OCI-LY7 (cell line): ENCODE data around the gene TTC24. TPM values are rescaled to one million over a fixed set of nuclear protein-coding genes. Genes with fewer than 3 reads are reported as not detected.

Experiments
- BruUV-seq: library from RNA; stranded (reverse); fragments of 400-500 nt; replicated peaks from 2 replicates; lab custom pipeline; 2021; lab: Mats Ljungman, UMichigan
- CTCF ChIA-PET: fragments of 300-600 bp; sonication (Branson Sonifier 250); formaldehyde crosslinking; loops from one replicate; lab custom pipeline; 2022; ENCODE audit warnings: antibody characterized with exemption; ENCODE audit not compliant: unreplicated experiment; lab: Charles Lee
- POLR2A ChIA-PET: fragments of 300-600 bp; sonication (Branson Sonifier 250); formaldehyde crosslinking; loops from one replicate; lab custom pipeline; 2022; ENCODE audit warnings: antibody characterized with exemption; lab: Charles Lee
- DNase-seq: peaks from one replicate; pipeline ENCODE4 v3.0.0-alpha.2; 2015; ENCODE audit warnings: low spot score
- H2AFZ ChIP-seq: fragments of 200-600 bp; sonication (generic), shearing (Covaris generic); 2 replicates; pipeline ENCODE4 v1.6.1; 2014; ENCODE audit warnings: mild to moderate bottlenecking, antibody characterized with exemption, low read length, moderate library complexity
- H3K27ac ChIP-seq: fragments of 200-600 bp; sonication (generic); 2 replicates; pipeline ENCODE4 v1.5.1; 2014; ENCODE audit warnings: mixed run types, low read depth, mild to moderate bottlenecking, moderate library complexity, low read length, inconsistent platforms; ENCODE audit not compliant: poor library complexity, severe bottlenecking
- H3K36me3 ChIP-seq: fragments of 200-600 bp; sonication (generic); 2 replicates; pipeline ENCODE4 v1.6.1; 2014; ENCODE audit warnings: mild to moderate bottlenecking, antibody characterized with exemption, low read length, moderate library complexity, mixed read lengths; ENCODE audit not compliant: insufficient read depth
- H3K4me1 ChIP-seq: fragments of 200-600 bp; sonication (generic); 2 replicates; pipeline ENCODE4 v1.5.1; 2014; ENCODE audit warnings: mild to moderate bottlenecking, low read length; ENCODE audit not compliant: insufficient read depth, poor library complexity, severe bottlenecking
- H3K4me2 ChIP-seq: fragments of 200-600 bp; sonication (generic); 2 replicates; pipeline ENCODE4 v1.6.1; 2014; ENCODE audit warnings: mild to moderate bottlenecking, low read length
- H3K4me3 ChIP-seq: fragments of 200-600 bp; sonication (generic); 2 replicates; pipeline ENCODE4 v1.5.1; 2014; ENCODE audit warnings: mild to moderate bottlenecking, low read depth, low read length; ENCODE audit not compliant: poor library complexity, severe bottlenecking
- H3K79me2 ChIP-seq: fragments of 200-600 bp; sonication (generic); 2 replicates; pipeline ENCODE4 v1.6.1; 2016; ENCODE audit warnings: low read depth, mild to moderate bottlenecking, low read length, moderate library complexity, mixed read lengths; ENCODE audit not compliant: insufficient read depth
- H3K9me2 ChIP-seq: fragments of 200-600 bp; sonication (generic); 2 replicates; pipeline ENCODE4 v1.6.1; 2016; ENCODE audit warnings: mild to moderate bottlenecking, low read length, mixed read lengths; ENCODE audit not compliant: insufficient read depth
- H3K9me3 ChIP-seq: fragments of 200-600 bp; sonication (generic); 2 replicates; pipeline ENCODE4 v1.6.1; 2014; ENCODE audit warnings: mild to moderate bottlenecking, mixed run types, low read length, mixed read lengths
- H4K20me1 ChIP-seq: fragments of 200-600 bp; sonication (generic); 2 replicates; pipeline ENCODE4 v1.6.1; 2014; ENCODE audit warnings: mild to moderate bottlenecking, antibody characterized with exemption, low read length, moderate library complexity, mixed read lengths; ENCODE audit not compliant: insufficient read depth
- EZH2phosphoT487 ChIP-seq: fragments of 200-600 bp; sonication (generic); IDR thresholded peaks from 2 replicates; pipeline ENCODE4 v1.6.1; 2018; ENCODE audit warnings: low read depth, borderline replicate concordance, mild to moderate bottlenecking, mixed run types, antibody characterized with exemption, low read length, moderate library complexity, mixed read lengths
- intact Hi-C: fragments of 100-400 bp; cut with micrococcal nuclease; formaldehyde crosslinking; loops from one replicate; pipeline ENCODE4 v1.10.0; 2022; ENCODE audit not compliant: unreplicated experiment
- total RNA-seq, 2 experiments: library from RNA; depleted of rRNA in 1 of 2; stranded (reverse); fragments of >200 nt in 1 of 2; shearing (Covaris generic) in 1 of 2; gene quantifications; 2 replicates each; pipeline ENCODE4 v1.2.3, GENCODE V29; 2014 to 2022
- TF ChIP-seq, protein P1 (sequence below): fragments of 200-600 bp; sonication (generic); conservative IDR thresholded peaks from 2 replicates; pipeline ENCODE4 v1.5.1; 2014; ENCODE audit warnings: mild to moderate bottlenecking, antibody characterized with exemption, low read length, moderate library complexity, mixed read lengths

The TTC24 gene
- total RNA-seq, 2 experiments from 2014 or later = 2.8 to 11.9 TPM

DNA sequence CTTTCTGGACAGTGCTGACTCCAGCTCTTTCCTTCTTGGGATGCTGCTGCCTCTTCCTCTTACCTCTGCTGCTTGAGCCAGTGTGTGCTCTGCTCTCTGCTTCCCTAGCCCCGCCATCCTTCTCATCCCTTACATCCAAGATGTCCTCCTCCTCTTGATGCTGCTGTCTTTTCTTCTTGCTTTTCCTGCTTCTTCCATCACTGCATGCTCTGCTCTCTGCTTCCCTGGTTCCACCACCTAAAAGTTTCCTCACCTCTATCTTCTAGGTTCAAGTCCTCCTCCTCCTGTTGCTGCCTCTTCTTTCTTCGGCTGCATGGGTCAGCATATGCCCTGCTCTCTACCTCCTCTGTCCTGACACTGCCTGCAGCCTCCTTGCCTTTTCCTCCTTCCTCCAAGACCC is 15.5 kb downstream of the TTC24 start:
- H3K36me3 ChIP-seq = peaks cover 74% of the 10 kb centered on the region
- no peaks in the 10 kb centered on the region for H3K9me3 ChIP-seq
- TF ChIP-seq EZH2phosphoT487 = no peak
- TF ChIP-seq, protein P1, sequence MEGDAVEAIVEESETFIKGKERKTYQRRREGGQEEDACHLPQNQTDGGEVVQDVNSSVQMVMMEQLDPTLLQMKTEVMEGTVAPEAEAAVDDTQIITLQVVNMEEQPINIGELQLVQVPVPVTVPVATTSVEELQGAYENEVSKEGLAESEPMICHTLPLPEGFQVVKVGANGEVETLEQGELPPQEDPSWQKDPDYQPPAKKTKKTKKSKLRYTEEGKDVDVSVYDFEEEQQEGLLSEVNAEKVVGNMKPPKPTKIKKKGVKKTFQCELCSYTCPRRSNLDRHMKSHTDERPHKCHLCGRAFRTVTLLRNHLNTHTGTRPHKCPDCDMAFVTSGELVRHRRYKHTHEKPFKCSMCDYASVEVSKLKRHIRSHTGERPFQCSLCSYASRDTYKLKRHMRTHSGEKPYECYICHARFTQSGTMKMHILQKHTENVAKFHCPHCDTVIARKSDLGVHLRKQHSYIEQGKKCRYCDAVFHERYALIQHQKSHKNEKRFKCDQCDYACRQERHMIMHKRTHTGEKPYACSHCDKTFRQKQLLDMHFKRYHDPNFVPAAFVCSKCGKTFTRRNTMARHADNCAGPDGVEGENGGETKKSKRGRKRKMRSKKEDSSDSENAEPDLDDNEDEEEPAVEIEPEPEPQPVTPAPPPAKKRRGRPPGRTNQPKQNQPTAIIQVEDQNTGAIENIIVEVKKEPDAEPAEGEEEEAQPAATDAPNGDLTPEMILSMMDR = no peak
- no peak overlapping the region for H3K4me2 ChIP-seq
- no peaks in the 10 kb centered on the region for H3K9me2 ChIP-seq
- intact Hi-C loops = no loop called here
- no peaks in the 10 kb centered on the region for H4K20me1 ChIP-seq
- DNase-seq = no peak
- H3K27ac ChIP-seq = no peak overlapping the region
- POLR2A ChIA-PET = no interaction called here
- H3K79me2 ChIP-seq = peaks cover 19% of the 10 kb centered on the region
- H2AFZ ChIP-seq = no peak overlapping the region
- H3K4me1 ChIP-seq = peaks cover 35% of the 10 kb centered on the region
- no TSS peak for BruUV-seq
- H3K4me3 ChIP-seq = no peak overlapping the region
- CTCF ChIA-PET = no interaction called here

DNA sequence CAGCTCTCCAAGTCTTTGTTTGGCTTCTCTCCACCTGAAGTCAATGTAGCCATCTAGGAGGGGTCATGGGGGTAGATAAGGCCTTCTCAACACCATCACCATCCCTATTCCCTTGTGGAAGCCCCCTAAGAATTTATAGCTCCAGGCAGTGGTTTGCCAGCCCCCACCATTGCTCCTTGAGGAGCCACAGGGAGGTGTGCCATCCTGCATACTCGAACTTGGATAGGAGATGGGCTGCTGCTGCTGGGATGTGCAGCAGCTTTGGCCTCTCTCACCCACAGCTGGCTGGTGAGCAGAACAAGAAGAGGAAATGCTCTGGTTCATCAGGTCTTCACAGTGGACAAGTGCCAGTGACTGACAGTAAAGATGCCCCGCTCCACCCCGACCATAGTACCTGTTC is 16.9 kb downstream of the TTC24 start:
- Histone ChIP-seq H3K4me1 (peaks cover 28% of the 10 kb centered on the region), H2AFZ (no peak overlapping the region), H4K20me1 (no peaks in the 10 kb centered on the region), H3K9me2 (no peaks in the 10 kb centered on the region), H3K79me2 (peaks cover 33% of the 10 kb centered on the region), H3K9me3 (no peaks in the 10 kb centered on the region), H3K4me3 (no peak overlapping the region), H3K36me3 (peaks cover 74% of the 10 kb centered on the region), H3K4me2 (no peak overlapping the region), H3K27ac (no peak overlapping the region)
- ChIA-PET CTCF (interaction anchor here (0.5 kb wide), 1 partner anchor 111 kb away, joined by 3 read pairs; no protein-coding TSS in a partner anchor), POLR2A (interaction anchor here (0.6 kb wide), 1 partner anchor 17 kb away, joined by 4 read pairs; no protein-coding TSS in a partner anchor)
- BruUV-seq = no TSS peak
- no peak for TF ChIP-seq EZH2phosphoT487
- TF ChIP-seq, protein P1 = no peak
- DNase-seq = no peak
- intact Hi-C loops = no loop called here

DNA sequence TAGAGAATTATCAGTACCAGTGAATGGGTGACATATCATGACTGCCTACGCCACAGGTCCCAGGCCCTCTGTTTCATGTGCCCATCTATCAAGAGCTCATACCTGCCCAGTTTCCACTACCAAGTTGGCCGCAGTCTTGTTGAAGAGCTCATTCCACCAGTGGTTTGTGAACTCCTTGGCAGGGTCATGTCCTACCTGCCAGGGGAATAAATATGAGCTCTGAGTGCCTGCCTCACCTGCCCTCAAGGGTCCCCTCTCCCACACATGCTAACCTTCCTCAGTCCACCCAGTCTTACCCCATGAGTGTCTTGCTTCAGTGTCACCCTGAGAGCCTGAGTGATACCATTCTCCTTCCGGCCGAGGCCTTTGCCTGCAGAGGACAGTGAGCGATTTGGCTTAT is 18.6 kb downstream of the TTC24 start:
- H3K4me2 ChIP-seq = no peak overlapping the region
- H3K27ac ChIP-seq = no peak overlapping the region
- TF ChIP-seq EZH2phosphoT487 = no peak
- TF ChIP-seq, protein P1 = no peak
- BruUV-seq = no TSS peak
- intact Hi-C loops = no loop called here
- peaks cover 40% of the 10 kb centered on the region for H3K79me2 ChIP-seq
- no peak overlapping the region for H3K4me3 ChIP-seq
- DNase-seq = no peak
- POLR2A ChIA-PET = no interaction called here
- CTCF ChIA-PET = interaction anchor here (0.5 kb wide), 1 partner anchor 24 kb away, joined by 3 read pairs; no protein-coding TSS in a partner anchor
- H3K9me3 ChIP-seq = no peaks in the 10 kb centered on the region
- H2AFZ ChIP-seq = no peak overlapping the region
- peaks cover 32% of the 10 kb centered on the region for H3K4me1 ChIP-seq
- H3K9me2 ChIP-seq = no peaks in the 10 kb centered on the region
- peaks cover 66% of the 10 kb centered on the region for H3K36me3 ChIP-seq
- H4K20me1 ChIP-seq = no peaks in the 10 kb centered on the region
